ENCODE data around the gene SMCO2. TPM values are rescaled to one million over a fixed set of nuclear protein-coding genes. Genes with fewer than 3 reads are reported as not detected.

Gene SMCO2
- total and polyA plus RNA-seq, 2 experiments from 2014 or later, result not detected

DNA sequence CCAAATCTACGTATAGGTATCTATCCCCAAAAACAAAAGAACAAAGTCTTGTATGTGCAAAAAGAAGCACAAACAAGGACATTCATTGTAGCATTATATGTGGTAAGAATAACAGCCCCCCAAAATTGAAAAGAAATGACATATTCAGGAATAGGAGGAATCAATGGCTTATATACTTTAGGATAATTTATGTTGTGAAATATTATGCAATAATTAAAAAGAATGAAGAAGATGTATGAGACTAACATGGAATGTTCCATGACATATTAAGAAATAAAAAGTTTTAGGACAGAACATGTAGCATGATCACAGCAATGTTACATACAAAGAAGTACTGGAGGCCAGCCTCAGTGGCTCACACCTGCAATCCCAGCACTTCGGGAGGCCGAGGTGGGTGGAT is 9.1 kb downstream of the SMCO2 start:
- no peaks in the 10 kb centered on the region for H3K9me2 ChIP-seq (replicated peaks; ENCODE audit: insufficient read depth)
- no peak for DNase-seq (ENCODE audit: low spot score)
- no peak overlapping the region for H3K4me2 ChIP-seq
- no peaks in the 10 kb centered on the region for H3K4me1 ChIP-seq (ENCODE audit: insufficient read depth)
- no peaks in the 10 kb centered on the region for H3K79me2 ChIP-seq
- no peak overlapping the region for H3K27ac ChIP-seq
- H4K20me1 ChIP-seq (ENCODE audit: insufficient read depth, poor library complexity, severe bottlenecking), result no peaks in the 10 kb centered on the region
- no peaks in the 10 kb centered on the region for H3K36me3 ChIP-seq (replicated peaks; ENCODE audit: insufficient read depth, low read depth)
- H2AFZ ChIP-seq, result no peak overlapping the region
- TF ChIP-seq CTCF (IDR thresholded peaks at IDR 0.05; ENCODE audit: poor library complexity) (no peak), EZH2phosphoT487 (IDR thresholded peaks at IDR 0.05; ENCODE audit: low read depth, severe bottlenecking, unreplicated experiment) (no peak), EZH2 (IDR thresholded peaks at IDR 0.05; ENCODE audit: borderline replicate concordance) (no peak)
- H3K27me3 ChIP-seq, result no peaks in the 10 kb centered on the region
- no peaks in the 10 kb centered on the region for H3K9me3 ChIP-seq (ENCODE audit: low read depth)
- WGBS (ENCODE audit: low lambda C conversion rate, missing lambda C conversion rate), result 96% methylated on average over 3 of the region's 3 CpGs
- H3K4me3 ChIP-seq, result no peak overlapping the region

DNA sequence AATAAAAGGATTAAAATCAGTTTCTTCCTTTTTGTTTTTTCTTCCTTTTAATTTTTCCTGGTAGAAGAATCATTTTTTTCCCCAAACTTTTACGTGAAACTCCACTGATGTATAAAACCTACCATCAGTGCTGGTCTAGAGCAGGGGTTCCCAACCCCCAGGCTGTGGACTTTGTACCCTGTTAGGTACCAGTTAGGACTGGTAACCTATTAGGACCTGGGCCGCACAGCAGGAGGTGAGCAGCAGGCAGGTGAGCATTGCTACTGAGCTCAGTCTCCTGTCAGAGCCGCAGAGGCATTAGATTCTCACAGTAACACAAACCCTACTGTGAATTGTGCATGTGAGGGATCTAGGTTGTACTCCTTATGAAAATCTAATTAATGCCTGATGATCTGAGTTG is 10.1 kb downstream of the SMCO2 start:
- Histone ChIP-seq H3K36me3 (replicated peaks; ENCODE audit: insufficient read depth, low read depth) (no peaks in the 10 kb centered on the region), H3K4me1 (ENCODE audit: insufficient read depth) (no peaks in the 10 kb centered on the region), H3K9me3 (ENCODE audit: low read depth) (no peaks in the 10 kb centered on the region), H3K27me3 (no peaks in the 10 kb centered on the region), H2AFZ (no peak overlapping the region), H3K9me2 (replicated peaks; ENCODE audit: insufficient read depth) (no peaks in the 10 kb centered on the region), H4K20me1 (ENCODE audit: insufficient read depth, poor library complexity, severe bottlenecking) (no peaks in the 10 kb centered on the region), H3K27ac (no peak overlapping the region), H3K4me3 (no peak overlapping the region), H3K4me2 (no peak overlapping the region), H3K79me2 (no peaks in the 10 kb centered on the region)
- peak; percentile 23 for DNase-seq (ENCODE audit: low spot score)
- no peak for TF ChIP-seq EZH2 (IDR thresholded peaks at IDR 0.05; ENCODE audit: borderline replicate concordance)
- TF ChIP-seq EZH2phosphoT487 (IDR thresholded peaks at IDR 0.05; ENCODE audit: low read depth, severe bottlenecking, unreplicated experiment), result no peak
- no peak for TF ChIP-seq CTCF (IDR thresholded peaks at IDR 0.05; ENCODE audit: poor library complexity)
- 82% methylated on average over 3 of the region's 3 CpGs for WGBS (ENCODE audit: low lambda C conversion rate, missing lambda C conversion rate)

DNA sequence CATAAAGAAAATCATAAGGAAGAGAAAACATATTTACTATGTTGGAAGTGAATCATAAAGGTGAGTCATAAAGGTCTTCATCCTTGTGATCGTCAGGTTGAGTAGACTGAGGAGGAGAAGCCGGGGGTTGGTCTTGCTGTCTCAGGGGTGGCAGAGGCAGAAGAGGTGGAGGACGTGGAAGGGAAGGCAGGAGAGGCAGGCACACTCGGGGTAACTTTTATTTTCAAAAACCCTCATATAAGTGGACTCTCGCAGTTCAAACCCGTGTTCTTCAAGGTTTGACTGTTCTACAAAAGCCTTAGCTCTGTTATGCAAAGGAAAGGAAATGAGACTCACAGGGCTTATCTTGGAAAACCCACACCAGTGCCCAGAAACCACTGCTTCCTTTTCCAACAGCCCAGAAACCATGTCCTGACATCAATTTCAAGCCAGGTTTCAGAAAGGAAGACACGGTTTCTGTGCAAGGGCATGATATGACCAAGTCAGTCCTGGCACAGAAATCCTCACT is 14.0 kb downstream of the SMCO2 start:
- H2AFZ ChIP-seq, result no peak overlapping the region
- DNase-seq (ENCODE audit: low spot score), result no peak
- no peaks in the 10 kb centered on the region for H3K27me3 ChIP-seq

More for the DNA sequence above, 14.0 kb downstream of the SMCO2 start:
- no peaks in the 10 kb centered on the region for H3K4me1 ChIP-seq (ENCODE audit: insufficient read depth)
- H4K20me1 ChIP-seq (ENCODE audit: insufficient read depth, poor library complexity, severe bottlenecking), result no peaks in the 10 kb centered on the region
- TF ChIP-seq EZH2 (IDR thresholded peaks at IDR 0.05; ENCODE audit: borderline replicate concordance), result no peak
- no peak for TF ChIP-seq CTCF (IDR thresholded peaks at IDR 0.05; ENCODE audit: poor library complexity)
- TF ChIP-seq EZH2phosphoT487 (IDR thresholded peaks at IDR 0.05; ENCODE audit: low read depth, severe bottlenecking, unreplicated experiment), result no peak
- no peaks in the 10 kb centered on the region for H3K79me2 ChIP-seq
- H3K9me2 ChIP-seq (replicated peaks; ENCODE audit: insufficient read depth), result no peaks in the 10 kb centered on the region
- H3K4me3 ChIP-seq, result no peak overlapping the region
- 76% methylated on average over 7 of the region's 7 CpGs for WGBS (ENCODE audit: low lambda C conversion rate, missing lambda C conversion rate)
- H3K36me3 ChIP-seq (replicated peaks; ENCODE audit: insufficient read depth, low read depth), result no peaks in the 10 kb centered on the region
- no peaks in the 10 kb centered on the region for H3K9me3 ChIP-seq (ENCODE audit: low read depth)
- no peak overlapping the region for H3K4me2 ChIP-seq
- H3K27ac ChIP-seq, result no peak overlapping the region
